ENCODE measurements around the gene TARS3. TPM values are rescaled to one million over a fixed set of nuclear protein-coding genes. Genes with fewer than 3 reads are reported as not detected.
A peak's percentile ranks its signal among the peaks of the same experiment; 100 is the strongest.

Gene TARS3
- polyA plus RNA-seq, 2 of the 4 experiments (the other 2 are of a cell fraction), result 6.7 to 9.5 TPM

GRCh38 chr15:101652098-101652785, 72.0 kb downstream of the TARS3 start, which contains the start of gene TM2D3 (continued):
- no peak for TF ChIP-seq ESRRA (IDR thresholded peaks at IDR 0.05; ENCODE audit: borderline replicate concordance, low read length)
- TF ChIP-seq JUNB (IDR thresholded peaks at IDR 0.05), result no peak
- no peak for TF ChIP-seq ZFP36 (IDR thresholded peaks at IDR 0.05; ENCODE audit: borderline replicate concordance, partially characterized antibody)
- TF ChIP-seq FOXS1 (CRISPR knock-in tag; IDR thresholded peaks at IDR 0.05), result no peak
- peak; percentile 50 for TF ChIP-seq CTCF (IDR thresholded peaks at IDR 0.05)
- TF ChIP-seq SREBF2 (IDR thresholded peaks at IDR 0.05), result no peak
- no peak for TF ChIP-seq EHF (CRISPR knock-in tag; IDR thresholded peaks at IDR 0.05)
- TF ChIP-seq ZNF302 (CRISPR knock-in tag; IDR thresholded peaks at IDR 0.05), result no peak
- TF ChIP-seq REST (IDR thresholded peaks at IDR 0.05), result no peak; the same call in 1 of the 2 replicates
- TF ChIP-seq ZC3H11A (IDR thresholded peaks at IDR 0.05), result no peak
- no peak for TF ChIP-seq HES2 (IDR thresholded peaks at IDR 0.05)
- no peak for TF ChIP-seq CHD4 (IDR thresholded peaks at IDR 0.05; ENCODE audit: borderline replicate concordance)
- no peak for TF ChIP-seq HMGXB4 (CRISPR knock-in tag; IDR thresholded peaks at IDR 0.05; ENCODE audit: borderline replicate concordance)
- TF ChIP-seq ATOH8 (CRISPR knock-in tag; IDR thresholded peaks at IDR 0.05; ENCODE audit: low read depth), result no peak
- TF ChIP-seq MAFK (IDR thresholded peaks at IDR 0.05; ENCODE audit: partially characterized antibody), result no peak
- peak; percentile 79 for TF ChIP-seq KDM5A (IDR thresholded peaks at IDR 0.05)
- peak in 1 of 2 experiments; percentile 7; a peak in 1 of 4 replicates for TF ChIP-seq CEBPB (IDR thresholded peaks at IDR 0.05)
- TF ChIP-seq RFX5 (IDR thresholded peaks at IDR 0.05), result no peak

Measured in A549 (cell line).